ENCODE data around the gene ANKS1A.

DNA sequence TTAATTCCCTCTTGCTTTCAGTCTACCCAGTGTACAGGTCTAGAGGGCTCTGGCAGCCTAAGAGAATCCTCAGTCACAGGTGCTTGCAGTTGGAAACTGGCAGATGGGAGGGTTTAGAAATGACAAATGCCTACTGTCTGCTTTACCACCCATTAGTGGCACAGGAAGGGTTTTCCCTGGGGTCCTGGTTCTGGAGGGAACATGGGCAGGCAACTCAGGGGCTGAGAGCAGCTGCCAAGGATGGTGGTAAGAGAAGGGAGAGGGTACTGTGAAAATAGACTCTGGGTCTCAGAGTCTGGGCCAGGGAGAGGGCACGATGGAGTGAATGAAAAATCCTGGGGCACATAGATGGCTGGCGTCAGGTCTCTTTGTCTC, 148.6 kb downstream of the ANKS1A start:
- TF ChIP-seq, protein P1, sequence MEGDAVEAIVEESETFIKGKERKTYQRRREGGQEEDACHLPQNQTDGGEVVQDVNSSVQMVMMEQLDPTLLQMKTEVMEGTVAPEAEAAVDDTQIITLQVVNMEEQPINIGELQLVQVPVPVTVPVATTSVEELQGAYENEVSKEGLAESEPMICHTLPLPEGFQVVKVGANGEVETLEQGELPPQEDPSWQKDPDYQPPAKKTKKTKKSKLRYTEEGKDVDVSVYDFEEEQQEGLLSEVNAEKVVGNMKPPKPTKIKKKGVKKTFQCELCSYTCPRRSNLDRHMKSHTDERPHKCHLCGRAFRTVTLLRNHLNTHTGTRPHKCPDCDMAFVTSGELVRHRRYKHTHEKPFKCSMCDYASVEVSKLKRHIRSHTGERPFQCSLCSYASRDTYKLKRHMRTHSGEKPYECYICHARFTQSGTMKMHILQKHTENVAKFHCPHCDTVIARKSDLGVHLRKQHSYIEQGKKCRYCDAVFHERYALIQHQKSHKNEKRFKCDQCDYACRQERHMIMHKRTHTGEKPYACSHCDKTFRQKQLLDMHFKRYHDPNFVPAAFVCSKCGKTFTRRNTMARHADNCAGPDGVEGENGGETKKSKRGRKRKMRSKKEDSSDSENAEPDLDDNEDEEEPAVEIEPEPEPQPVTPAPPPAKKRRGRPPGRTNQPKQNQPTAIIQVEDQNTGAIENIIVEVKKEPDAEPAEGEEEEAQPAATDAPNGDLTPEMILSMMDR (tag by site-specific recombination; IDR thresholded peaks at IDR 0.05) = no peak
- TF ChIP-seq, protein P2, sequence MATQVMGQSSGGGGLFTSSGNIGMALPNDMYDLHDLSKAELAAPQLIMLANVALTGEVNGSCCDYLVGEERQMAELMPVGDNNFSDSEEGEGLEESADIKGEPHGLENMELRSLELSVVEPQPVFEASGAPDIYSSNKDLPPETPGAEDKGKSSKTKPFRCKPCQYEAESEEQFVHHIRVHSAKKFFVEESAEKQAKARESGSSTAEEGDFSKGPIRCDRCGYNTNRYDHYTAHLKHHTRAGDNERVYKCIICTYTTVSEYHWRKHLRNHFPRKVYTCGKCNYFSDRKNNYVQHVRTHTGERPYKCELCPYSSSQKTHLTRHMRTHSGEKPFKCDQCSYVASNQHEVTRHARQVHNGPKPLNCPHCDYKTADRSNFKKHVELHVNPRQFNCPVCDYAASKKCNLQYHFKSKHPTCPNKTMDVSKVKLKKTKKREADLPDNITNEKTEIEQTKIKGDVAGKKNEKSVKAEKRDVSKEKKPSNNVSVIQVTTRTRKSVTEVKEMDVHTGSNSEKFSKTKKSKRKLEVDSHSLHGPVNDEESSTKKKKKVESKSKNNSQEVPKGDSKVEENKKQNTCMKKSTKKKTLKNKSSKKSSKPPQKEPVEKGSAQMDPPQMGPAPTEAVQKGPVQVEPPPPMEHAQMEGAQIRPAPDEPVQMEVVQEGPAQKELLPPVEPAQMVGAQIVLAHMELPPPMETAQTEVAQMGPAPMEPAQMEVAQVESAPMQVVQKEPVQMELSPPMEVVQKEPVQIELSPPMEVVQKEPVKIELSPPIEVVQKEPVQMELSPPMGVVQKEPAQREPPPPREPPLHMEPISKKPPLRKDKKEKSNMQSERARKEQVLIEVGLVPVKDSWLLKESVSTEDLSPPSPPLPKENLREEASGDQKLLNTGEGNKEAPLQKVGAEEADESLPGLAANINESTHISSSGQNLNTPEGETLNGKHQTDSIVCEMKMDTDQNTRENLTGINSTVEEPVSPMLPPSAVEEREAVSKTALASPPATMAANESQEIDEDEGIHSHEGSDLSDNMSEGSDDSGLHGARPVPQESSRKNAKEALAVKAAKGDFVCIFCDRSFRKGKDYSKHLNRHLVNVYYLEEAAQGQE (tag by site-specific recombination; IDR thresholded peaks at IDR 0.05) = no peak
- TF ChIP-seq SP3 (tag by site-specific recombination; IDR thresholded peaks at IDR 0.05) (no peak), ZBTB7A (tag by site-specific recombination; IDR thresholded peaks at IDR 0.05; ENCODE audit: low read depth) (no peak), ZNF146 (tag by site-specific recombination; IDR thresholded peaks at IDR 0.05) (no peak), ZNF292 (tag by site-specific recombination; IDR thresholded peaks at IDR 0.05; ENCODE audit: borderline replicate concordance, low read depth) (no peak), SETDB1 (IDR thresholded peaks at IDR 0.05; ENCODE audit: insufficient read length, low read length) (no peak)

Data from HEK293 (cell line).